Pancreas (tissue), 10 donors: ENCODE data around the gene ALK. TPM values are rescaled to one million over a fixed set of nuclear protein-coding genes. Genes with fewer than 3 reads are reported as not detected.

Experiments
- ATAC-seq, 4 donors: fragments of 200-7000 bp; cut with Tn5 transposase; one replicate each; pipeline versions ENCODE4 v1.8.0 to v1.9.1; 2020; ENCODE audit warnings: mild to moderate bottlenecking in 4 of 4, moderate library complexity in 4 of 4
- DNase-seq, 6 donors: peaks; one replicate each; pipeline ENCODE4 v3.0.0-alpha.2; 2020
- FAIRE-seq: peaks from 2 replicates; lab custom pipeline; 2012; peaks lifted over from hg19 to GRCh38; lab: Jason Lieb, UNC
- H3K27ac ChIP-seq, 4 donors: fragments of 200-600 bp; sonication (generic); 1 replicate in 3 of 4; 2 replicates in 1 of 4; pipeline versions ENCODE4 v1.5.0 to v1.8.0; 2020
- H3K27me3 ChIP-seq, 4 donors: fragments of 200-600 bp; one replicate each; pipeline ENCODE4 v1.8.0; 2021
- H3K36me3 ChIP-seq, 3 donors: fragments of 200-600 bp; sonication (generic) in 1 of 3; one replicate each; pipeline versions ENCODE4 v1.5.0 to v1.8.0; 2020 to 2021
- H3K4me1 ChIP-seq, 3 donors: fragments of 200-600 bp; one replicate each; pipeline ENCODE4 v1.8.0; 2021
- H3K4me3 ChIP-seq, 4 donors: fragments of 200-600 bp; sonication (generic) in 2 of 4; one replicate each; pipeline versions ENCODE4 v1.5.0 to v1.8.0; 2020 to 2021
- H3K9me3 ChIP-seq, 4 donors: fragments of 200-600 bp; one replicate each; pipeline ENCODE4 v1.8.0; 2021
- CTCF ChIP-seq, 4 donors: fragments of 200-600 bp; sonication (generic) in 3 of 4; IDR thresholded peaks; one replicate each; pipeline versions ENCODE4 v1.5.0 to v1.8.0; 2021; ENCODE audit warnings: antibody characterized with exemption in 4 of 4
- WGBS, 2 donors: extraction: QIAGEN DNeasy Blood & Tissue Kit; methylation state at CpG; one replicate each; pipeline ENCODE4 v1.1.7; 2013; 5-methylcytosine and 5-hydroxymethylcytosine counted together
- intact Hi-C, 3 donors: fragments of 100-400 bp; cut with DNase I; formaldehyde crosslinking; loops; one replicate each; pipeline versions ENCODE4 v1.11.1 to v1.14.2; 2022
- polyA plus RNA-seq, 2 donors: library from polyadenylated mRNA; stranded (reverse); fragments of 200-250 nt; gene quantifications; one replicate each; pipeline ENCODE4 v1.2.3, GENCODE V29; 2013
- total RNA-seq, 6 donors: library from RNA; stranded (reverse); fragmentation: NEBNext Ultra II Directional in 4 of 6; extraction: Animal tissue kit (Norgen Biotek cat#: 25700) in 4 of 6; gene quantifications; one replicate each; pipeline versions ENCODE4 v1.2.1 to v1.2.4, GENCODE V29; 2021 to 2023
- donor health status: healthy with polysubstance abuse.
- donor health status: DM: no; HTN: no; CAD: no; lungs with moderate emphysema.
- donor health status: DM: no; HTN: no; CAD: no.
- donor health status: control.
- donor health status: control.
- donor health status: Bipolar disorder and iron deficiency.
- donor health status: DM: yes; HTN: yes; CAD: no.
- donor health status: DM: no; HTN: no; CAD: no.
- donor health status: DM: no; HTN: no; CAD: no.
- donor health status: DM: yes; HTN: yes; CAD: no.

ALK gene
- total and polyA plus RNA-seq, 8 donors = 0.05 to 0.17 (median 0.09) TPM; not detected in 2

- Histone ChIP-seq H3K9me3 (no peaks in the 10 kb centered on the region), H3K36me3 (no peaks in the 10 kb centered on the region), H3K4me3 (no peak overlapping the region), H3K4me1 (no peaks in the 10 kb centered on the region), H3K27ac (no peak overlapping the region), H3K27me3 (no peaks in the 10 kb centered on the region)
- 63 to 70% methylated on average over 3 of the region's 3 CpGs for WGBS, 2 donors
- DNase-seq (no peak), FAIRE-seq (no peak), ATAC-seq (no peak)
- intact Hi-C loops = no loop called here
- no peak for TF ChIP-seq CTCF (IDR thresholded peaks at IDR 0.05)
Observed at GRCh38 chr2:29360016-29360784, 561.2 kb downstream of the ALK start.

GRCh38 chr2:29353403-29353991 is 567.9 kb downstream of the ALK start:
- H3K4me1 ChIP-seq = no peaks in the 10 kb centered on the region
- no peaks in the 10 kb centered on the region for H3K36me3 ChIP-seq
- ATAC-seq (no peak), DNase-seq (no peak), FAIRE-seq (no peak)
- no peak overlapping the region for H3K4me3 ChIP-seq
- no peak overlapping the region for H3K27ac ChIP-seq
- 96 to 98% methylated on average over 1 of the region's 1 CpG for WGBS, 2 donors
- H3K27me3 ChIP-seq = no peaks in the 10 kb centered on the region
- no peaks in the 10 kb centered on the region for H3K9me3 ChIP-seq
- TF ChIP-seq CTCF (IDR thresholded peaks at IDR 0.05) = no peak
- intact Hi-C loops = no loop called here

GRCh38 chr2:29351916-29352591 is 569.3 kb downstream of the ALK start:
- Histone ChIP-seq H3K9me3 (no peaks in the 10 kb centered on the region), H3K4me3 (no peak overlapping the region), H3K4me1 (no peaks in the 10 kb centered on the region), H3K27me3 (no peaks in the 10 kb centered on the region), H3K27ac (no peak overlapping the region), H3K36me3 (no peaks in the 10 kb centered on the region)
- TF ChIP-seq CTCF (IDR thresholded peaks at IDR 0.05) = no peak
- FAIRE-seq = no peak
- ATAC-seq = no peak
- 91 to 94% methylated on average over 9 of the region's 9 CpGs for WGBS, 2 donors
- DNase-seq = no peak
- intact Hi-C loops = no loop called here

GRCh38 chr2:29351248-29351647 is 570.1 kb downstream of the ALK start:
- Histone ChIP-seq H3K9me3 (no peaks in the 10 kb centered on the region), H3K27me3 (no peaks in the 10 kb centered on the region), H3K36me3 (no peaks in the 10 kb centered on the region), H3K4me3 (no peak overlapping the region), H3K27ac (no peak overlapping the region), H3K4me1 (no peaks in the 10 kb centered on the region)
- no peak for TF ChIP-seq CTCF (IDR thresholded peaks at IDR 0.05)
- WGBS, 2 donors = 91 to 94% methylated on average over 5 of the region's 5 CpGs
- no peak for FAIRE-seq
- intact Hi-C loops = no loop called here
- no peak for DNase-seq
- no peak for ATAC-seq
